ENCODE measurements around the gene KCNK13.

GRCh38 chr14:90017371-90017770 is 44.4 kb upstream of the KCNK13 start:
- TF ChIP-seq CTCF (IDR thresholded peaks at IDR 0.05) (no peak), POLR2AphosphoS5 (IDR thresholded peaks at IDR 0.05; ENCODE audit: low read depth, low read length) (no peak), REST (IDR thresholded peaks at IDR 0.05; ENCODE audit: insufficient read depth in 1 of 2, low read depth in 2 of 2, low read length in 1 of 2) (no peak), SIN3A (IDR thresholded peaks at IDR 0.05; ENCODE audit: borderline replicate concordance, insufficient read depth, low read depth, low read length) (no peak)

Measured in Panc1 (cell line).